A673 (cell line): ENCODE results near the gene CISD1. TPM values are rescaled to one million over a fixed set of nuclear protein-coding genes. Genes with fewer than 3 reads are reported as not detected.
"Not testable (repeated sequence)": the region's sequence is repeated elsewhere in the genome, so short reads cannot be mapped to it uniquely, and the experiment has no call there.

Experiments
- BruUV-seq: library from RNA; stranded (reverse); fragments of 400-500 nt; replicated peaks from 2 replicates; lab custom pipeline; 2021; lab: Mats Ljungman, UMichigan
- CTCF ChIA-PET: fragments of 300-600 bp; sonication (Branson Sonifier 250); formaldehyde crosslinking; loops from one replicate; lab custom pipeline; 2022; ENCODE audit warnings: antibody characterized with exemption; lab: Charles Lee
- POLR2A ChIA-PET: fragments of 300-600 bp; sonication (Branson Sonifier 250); formaldehyde crosslinking; loops from one replicate; lab custom pipeline; 2022; ENCODE audit warnings: antibody characterized with exemption; ENCODE audit not compliant: low non-redundant PET; lab: Charles Lee
- DNase-seq: peaks from one replicate; pipeline ENCODE4 v3.0.0-alpha.2; 2015; ENCODE audit warnings: low spot score
- H3K27ac ChIP-seq: fragments of 200-600 bp; sonication (generic); 2 replicates; pipeline ENCODE4 v1.5.1; 2016; ENCODE audit warnings: mixed run types, low read depth, mild to moderate bottlenecking, mixed read lengths, antibody characterized with exemption, low read length; ENCODE audit not compliant: poor library complexity, severe bottlenecking
- H3K27me3 ChIP-seq: fragments of 200-600 bp; sonication (generic); replicated peaks from 2 replicates; pipeline ENCODE4 v1.6.1; 2017; ENCODE audit warnings: mixed run types, low read depth, mild to moderate bottlenecking, mixed read lengths, antibody characterized with exemption, low read length; ENCODE audit not compliant: insufficient read depth, poor library complexity
- H3K36me3 ChIP-seq: fragments of 200-600 bp; sonication (generic); 2 replicates; pipeline ENCODE4 v1.6.1; 2016; ENCODE audit warnings: mixed run types, mild to moderate bottlenecking, mixed read lengths, antibody characterized with exemption, low read length; ENCODE audit not compliant: insufficient read depth, poor library complexity, severe bottlenecking
- H3K4me1 ChIP-seq: fragments of 200-600 bp; sonication (generic); 2 replicates; pipeline ENCODE4 v1.6.1; 2017; ENCODE audit warnings: mixed run types, mild to moderate bottlenecking, mixed read lengths, antibody characterized with exemption, low read length; ENCODE audit not compliant: insufficient read depth, poor library complexity, severe bottlenecking
- H3K4me3 ChIP-seq: fragments of 200-600 bp; sonication (generic); 2 replicates; pipeline ENCODE4 v1.5.1; 2016; ENCODE audit warnings: low read depth, mixed run types, mild to moderate bottlenecking, mixed read lengths, low read length; ENCODE audit not compliant: poor library complexity, severe bottlenecking
- H3K9me3 ChIP-seq: fragments of 200-600 bp; sonication (generic); 2 replicates; pipeline ENCODE4 v1.6.1; 2016; ENCODE audit warnings: mixed run types, low read depth, mild to moderate bottlenecking, mixed read lengths, antibody characterized with exemption, low read length; ENCODE audit not compliant: poor library complexity, severe bottlenecking
- CTCF ChIP-seq: fragments of 300-800, 200-600 bp; sonication (generic); conservative IDR thresholded peaks from 2 replicates; pipeline ENCODE4 v1.5.1; 2017; ENCODE audit warnings: low read depth, mild to moderate bottlenecking, antibody characterized with exemption, low read length, moderate library complexity, mixed read lengths
- EZH2 ChIP-seq: fragments of 200-600 bp; sonication (generic); IDR thresholded peaks from 2 replicates; pipeline ENCODE4 v1.6.1; 2017; ENCODE audit warnings: borderline replicate concordance, low read depth, mild to moderate bottlenecking, mixed read lengths, antibody characterized with exemption, low read length; ENCODE audit not compliant: poor library complexity, severe bottlenecking
- intact Hi-C: fragments of 100-400 bp; cut with micrococcal nuclease; formaldehyde crosslinking; loops from one replicate; pipeline ENCODE4 v1.10.0; 2022; ENCODE audit not compliant: unreplicated experiment
- total RNA-seq: library from RNA; stranded (reverse); gene quantifications from 2 replicates; pipeline ENCODE4 v1.2.3, GENCODE V29; 2021

CISD1 gene
- total RNA-seq, 1 experiment from 2014 or later, result 64.5 TPM

DNA sequence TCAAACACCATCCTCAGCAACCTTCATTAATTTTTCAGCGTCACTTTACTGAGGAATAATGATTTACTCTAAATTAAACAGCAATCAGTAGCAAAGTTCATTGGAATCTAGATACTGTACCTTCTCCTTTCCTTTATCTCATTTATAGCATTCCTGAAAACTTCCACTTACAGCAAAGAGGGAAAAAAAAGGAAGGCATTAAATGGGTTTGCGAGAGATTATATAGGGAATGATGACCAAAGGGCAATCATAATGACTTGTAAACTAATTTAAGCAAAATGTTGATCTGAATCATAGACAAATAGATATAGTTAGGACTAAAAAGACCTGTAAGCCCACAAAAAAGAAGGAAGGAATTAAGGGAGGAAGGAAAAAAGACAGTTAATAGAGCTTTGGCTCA lies 43.3 kb upstream of the CISD1 start:
- intact Hi-C loops, result no loop called here

DNA sequence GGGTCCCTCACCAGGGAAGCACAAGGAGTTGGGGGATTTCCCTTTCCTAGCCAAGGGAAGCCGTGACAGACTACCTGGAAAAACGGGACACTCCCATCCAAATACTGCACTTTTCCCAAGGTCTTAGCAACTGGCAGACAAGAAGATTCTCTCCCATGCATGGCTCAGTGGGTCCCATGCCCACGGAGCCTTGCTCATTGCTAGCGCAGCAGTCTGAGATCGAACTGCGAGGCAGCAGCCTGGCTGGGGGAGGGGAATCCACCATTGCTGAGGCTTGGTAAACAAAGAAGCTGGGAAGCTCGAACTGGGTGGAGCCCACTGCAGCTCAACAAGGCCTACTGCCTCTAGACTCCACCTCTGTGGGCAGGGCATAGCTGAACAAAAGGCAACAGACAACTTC lies 39.1 kb upstream of the CISD1 start:
- intact Hi-C loops, BruUV-seq, DNase-seq, H3K9me3 ChIP-seq, H3K4me3 ChIP-seq, POLR2A ChIA-PET, H3K36me3 ChIP-seq, H3K4me1 ChIP-seq, H3K27ac ChIP-seq, H3K27me3 ChIP-seq: not testable (repeated sequence)
- CTCF ChIA-PET, result interaction anchor here (0.7 kb wide), 1 partner anchor 482 kb away, joined by 5 read pairs; no protein-coding TSS in a partner anchor

More for the DNA sequence above, 43.3 kb upstream of the CISD1 start:
- TF ChIP-seq EZH2 (no peak), CTCF (no peak)
- DNase-seq, result no peak
- Histone ChIP-seq H3K27me3 (no peaks in the 10 kb centered on the region), H3K9me3 (no peaks in the 10 kb centered on the region), H3K4me1 (no peaks in the 10 kb centered on the region), H3K36me3 (peaks cover 6% of the 10 kb centered on the region), H3K4me3 (no peak overlapping the region), H3K27ac (no peak overlapping the region)
- POLR2A ChIA-PET, result no interaction called here
- CTCF ChIA-PET, result no interaction called here
- no TSS peak for BruUV-seq

DNA sequence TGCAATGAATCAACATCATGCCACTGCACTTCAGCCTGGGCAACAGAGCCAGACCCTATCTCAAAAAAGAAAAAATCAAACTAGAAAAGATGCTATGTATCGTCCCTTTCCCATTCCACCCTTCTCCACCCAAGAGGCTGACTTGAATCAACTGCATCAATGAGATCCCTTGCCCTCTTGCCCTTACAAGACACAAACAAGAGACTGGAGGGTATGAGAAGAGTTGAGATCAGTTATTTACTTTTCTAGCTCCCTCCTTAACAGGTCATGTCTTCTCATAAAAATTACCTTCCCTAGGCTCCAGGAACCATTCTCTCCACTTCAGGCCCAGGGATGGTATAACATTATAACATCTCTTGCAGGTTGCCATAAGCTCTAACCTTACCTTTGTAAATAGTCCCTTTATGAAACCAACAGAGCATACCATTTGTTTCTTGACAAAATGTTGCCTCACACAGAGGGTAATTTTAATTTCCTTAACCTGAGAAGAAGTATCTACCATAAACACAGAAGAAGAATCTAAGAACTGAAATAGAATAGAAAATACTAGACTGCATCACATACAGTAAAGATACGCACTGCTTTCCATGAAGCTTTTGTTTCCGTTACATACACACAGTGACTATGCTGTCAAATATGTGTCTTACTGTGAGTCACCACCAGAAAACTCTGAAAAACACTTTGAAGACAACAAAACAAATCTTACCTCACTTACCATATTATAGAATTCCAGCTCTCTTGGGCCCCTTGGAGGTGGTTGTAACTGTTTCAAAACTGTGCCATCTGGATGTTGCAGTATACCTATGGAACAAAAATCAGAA lies 31.7 kb upstream of the CISD1 start:
- intact Hi-C loops, result no loop called here
- no peaks in the 10 kb centered on the region for H3K9me3 ChIP-seq
- BruUV-seq, result no TSS peak
- no peaks in the 10 kb centered on the region for H3K27me3 ChIP-seq
- TF ChIP-seq EZH2 (no peak), CTCF (no peak)
- ChIA-PET CTCF (no interaction called here), POLR2A (no interaction called here)
- DNase-seq, result peak; percentile 15
- no peak overlapping the region for H3K27ac ChIP-seq
- H3K4me3 ChIP-seq, result no peak overlapping the region
- H3K4me1 ChIP-seq, result no peaks in the 10 kb centered on the region
- no peaks in the 10 kb centered on the region for H3K36me3 ChIP-seq
